GM12864 (cell line): ENCODE measurements around the gene SERPINE2.

ENCODE experiments used
- DNase-seq: peaks from one replicate; pipeline ENCODE4 v3.0.0-alpha.2; 2011; ENCODE audit warnings: low read depth
- H3K4me3 ChIP-seq: 2 replicates; pipeline ENCODE4 v1.5.1; 2011; ENCODE audit warnings: mild to moderate bottlenecking, low read depth, low read length, control low read depth
- TF ChIP-seq, protein P1 (sequence below): IDR thresholded peaks from 2 replicates; pipeline ENCODE4 v1.5.1; 2011; ENCODE audit warnings: low read depth, mild to moderate bottlenecking, moderate library complexity, low read length, control low read depth, inconsistent platforms; ENCODE audit errors: missing control alignments

SERPINE2 gene

DNA sequence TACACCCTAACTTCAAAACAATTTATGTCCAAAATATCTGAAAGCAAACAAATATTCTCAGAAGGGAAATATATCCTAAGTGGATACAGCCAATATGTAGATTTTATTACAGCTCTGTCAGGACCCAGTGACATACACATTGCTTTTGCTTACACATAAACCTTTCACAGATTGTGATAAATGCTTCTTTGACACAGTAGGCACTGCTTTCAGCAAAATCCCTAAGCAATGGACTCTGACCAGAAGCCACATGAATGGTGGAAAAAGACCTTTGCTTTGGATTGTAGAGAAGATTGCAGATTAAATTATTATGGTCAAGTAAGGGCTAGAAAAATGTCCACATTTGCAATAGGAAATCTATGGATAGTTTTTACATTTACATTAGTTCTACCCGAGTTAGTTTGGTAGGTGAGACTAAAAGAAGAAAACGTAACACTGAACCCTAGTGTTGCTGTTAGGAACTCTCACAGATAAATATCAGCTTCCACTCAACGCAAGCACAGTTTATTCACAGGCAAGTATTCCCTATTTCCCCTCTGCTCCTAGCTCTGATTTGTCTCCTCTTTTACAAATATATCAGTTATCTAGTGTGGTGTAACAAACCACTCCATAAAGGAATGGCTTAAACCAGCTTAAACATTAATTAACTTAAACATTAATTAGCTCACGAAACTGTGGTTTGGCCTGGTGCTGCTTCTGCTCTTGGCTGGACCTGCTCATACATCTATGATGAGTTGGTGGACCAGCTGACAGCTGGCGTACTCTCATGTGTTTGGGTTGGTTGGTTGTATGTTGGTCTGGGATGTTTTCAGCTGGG, 23.6 kb upstream of the SERPINE2 start:
- TF ChIP-seq, protein P1, sequence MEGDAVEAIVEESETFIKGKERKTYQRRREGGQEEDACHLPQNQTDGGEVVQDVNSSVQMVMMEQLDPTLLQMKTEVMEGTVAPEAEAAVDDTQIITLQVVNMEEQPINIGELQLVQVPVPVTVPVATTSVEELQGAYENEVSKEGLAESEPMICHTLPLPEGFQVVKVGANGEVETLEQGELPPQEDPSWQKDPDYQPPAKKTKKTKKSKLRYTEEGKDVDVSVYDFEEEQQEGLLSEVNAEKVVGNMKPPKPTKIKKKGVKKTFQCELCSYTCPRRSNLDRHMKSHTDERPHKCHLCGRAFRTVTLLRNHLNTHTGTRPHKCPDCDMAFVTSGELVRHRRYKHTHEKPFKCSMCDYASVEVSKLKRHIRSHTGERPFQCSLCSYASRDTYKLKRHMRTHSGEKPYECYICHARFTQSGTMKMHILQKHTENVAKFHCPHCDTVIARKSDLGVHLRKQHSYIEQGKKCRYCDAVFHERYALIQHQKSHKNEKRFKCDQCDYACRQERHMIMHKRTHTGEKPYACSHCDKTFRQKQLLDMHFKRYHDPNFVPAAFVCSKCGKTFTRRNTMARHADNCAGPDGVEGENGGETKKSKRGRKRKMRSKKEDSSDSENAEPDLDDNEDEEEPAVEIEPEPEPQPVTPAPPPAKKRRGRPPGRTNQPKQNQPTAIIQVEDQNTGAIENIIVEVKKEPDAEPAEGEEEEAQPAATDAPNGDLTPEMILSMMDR: no peak
- H3K4me3 ChIP-seq: no peak overlapping the region
- DNase-seq: no peak

DNA sequence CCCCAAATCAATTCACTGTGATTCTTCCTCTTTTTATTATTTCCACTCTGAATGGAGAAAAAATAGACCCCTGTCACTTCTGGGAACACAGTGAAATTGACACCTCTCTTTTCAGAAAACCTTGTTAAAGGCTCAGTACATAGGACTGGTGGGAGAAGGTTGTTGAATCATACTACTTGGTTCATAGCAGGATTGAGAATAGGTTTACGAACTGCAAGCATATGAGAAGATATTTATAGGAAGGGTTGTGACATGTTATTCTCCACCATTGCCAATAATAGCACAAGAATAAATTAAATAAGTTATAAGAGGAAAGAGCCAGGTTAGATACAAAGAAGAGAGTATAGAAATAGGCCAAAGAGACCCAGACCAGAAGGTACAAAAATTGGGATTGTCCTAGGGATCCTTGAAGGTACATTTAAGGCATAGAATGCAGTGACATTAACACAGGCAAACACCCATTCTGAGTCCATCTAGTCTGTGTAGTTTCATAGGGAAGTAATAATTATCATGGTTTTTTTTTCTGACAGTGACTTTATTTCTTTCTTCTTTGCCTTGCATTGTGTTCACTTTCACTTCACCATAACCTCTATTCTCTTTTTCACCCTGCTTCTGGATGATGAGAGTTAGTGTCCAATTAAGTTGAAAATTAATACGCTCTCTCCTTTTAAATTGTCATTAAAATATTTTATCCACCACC, 21.8 kb upstream of the SERPINE2 start:
- DNase-seq: no peak
- no peak overlapping the region for H3K4me3 ChIP-seq
- TF ChIP-seq, protein P1: no peak

DNA sequence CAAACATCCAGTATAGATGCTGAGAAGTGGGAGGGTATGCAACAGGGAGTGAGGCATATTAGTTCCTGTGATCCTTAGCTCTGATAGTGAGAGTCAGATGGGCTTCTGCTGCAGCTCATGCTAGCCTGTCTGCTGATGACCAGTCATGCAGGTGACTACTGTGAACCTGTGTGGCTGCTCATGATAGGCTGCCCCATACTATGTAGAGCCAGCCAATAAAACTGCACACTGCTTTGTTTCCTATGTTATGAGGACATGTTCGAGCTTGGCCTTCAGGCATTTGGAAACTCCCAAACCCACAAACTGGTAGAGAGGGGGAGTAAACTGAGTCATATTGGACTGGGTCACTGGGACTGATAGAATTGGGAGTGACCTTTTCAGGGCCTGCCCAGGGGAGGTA, 20.1 kb upstream of the SERPINE2 start:
- no peak overlapping the region for H3K4me3 ChIP-seq
- TF ChIP-seq, protein P1: no peak
- no peak for DNase-seq

DNA sequence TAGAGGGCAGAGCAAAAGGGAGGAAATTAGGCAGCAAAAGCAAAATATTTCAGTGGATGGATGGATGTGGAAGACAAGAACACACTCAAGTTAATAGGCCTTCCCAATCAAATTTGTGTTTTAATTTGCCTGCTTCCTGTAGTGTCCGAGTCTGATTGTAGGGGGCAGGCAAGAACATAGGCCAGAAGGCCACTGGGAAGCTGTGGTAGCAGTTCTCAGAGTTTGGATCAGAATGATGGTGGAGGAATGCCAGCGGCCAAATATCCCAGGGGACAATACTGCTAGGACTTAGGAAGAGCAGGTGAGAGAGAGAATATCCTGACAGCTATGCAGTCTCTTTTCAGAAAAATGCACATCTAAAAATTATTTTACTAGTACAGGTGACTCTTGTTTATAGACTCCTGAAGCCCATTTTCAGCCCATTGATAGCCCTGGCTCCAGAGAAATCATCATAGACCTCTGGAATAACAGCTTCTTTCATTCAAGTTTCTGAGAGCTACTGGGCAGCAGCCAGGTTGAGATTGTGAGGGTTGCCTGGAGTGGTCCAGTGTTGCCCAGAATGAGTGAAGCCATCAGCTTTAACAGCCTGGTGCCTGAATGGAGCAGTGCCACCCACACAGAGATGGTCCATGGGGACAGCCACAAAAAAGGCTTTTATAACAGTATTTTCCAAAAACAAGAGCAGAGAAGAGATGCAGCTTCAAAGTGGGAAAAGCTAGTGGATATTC, 19.1 kb upstream of the SERPINE2 start:
- TF ChIP-seq, protein P1: no peak
- no peak for DNase-seq
- H3K4me3 ChIP-seq: no peak overlapping the region

DNA sequence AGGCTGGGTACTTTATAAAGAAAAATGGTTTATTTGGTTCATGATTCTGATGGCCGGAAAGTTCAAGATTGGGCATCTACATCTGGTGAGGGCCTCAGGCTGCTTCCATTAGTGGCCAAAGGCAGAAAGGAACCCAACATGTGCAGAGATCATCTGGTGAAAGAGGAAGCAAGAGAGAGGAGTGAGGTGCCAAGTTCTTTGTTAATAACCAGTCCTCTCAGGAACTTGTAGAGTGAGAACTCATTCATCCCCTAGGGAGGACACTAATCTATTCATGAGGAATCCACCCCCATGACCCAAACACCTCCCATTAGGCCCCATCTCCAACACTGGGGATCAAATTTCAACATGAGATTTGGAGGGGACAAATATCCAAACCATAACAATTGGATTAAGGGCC, 17.8 kb upstream of the SERPINE2 start:
- no peak for DNase-seq
- no peak overlapping the region for H3K4me3 ChIP-seq
- TF ChIP-seq, protein P1: no peak

DNA sequence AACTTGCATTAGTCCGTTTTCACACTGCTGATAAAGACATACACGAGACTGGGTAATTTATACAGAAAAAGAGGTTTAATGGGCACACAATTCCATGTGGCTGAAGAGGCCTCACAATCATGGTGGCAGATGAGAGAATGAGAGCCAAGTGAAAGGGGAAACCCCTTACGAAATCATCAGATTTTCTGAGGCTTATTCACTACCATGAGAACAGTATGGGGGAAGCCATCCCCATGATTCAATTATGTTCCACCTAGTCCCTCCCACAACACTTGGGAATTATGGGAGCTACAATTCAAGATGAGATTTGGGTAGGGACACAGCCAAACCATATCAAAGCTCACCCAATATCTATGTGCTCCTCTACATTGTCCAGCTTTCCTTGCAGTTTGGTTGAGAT, 16.0 kb upstream of the SERPINE2 start:
- H3K4me3 ChIP-seq: no peak overlapping the region
- TF ChIP-seq, protein P1: no peak
- DNase-seq: no peak
